CD4-positive, alpha-beta T cell treated with Interleukin-17A for 4 hours (primary cell): Measurements from ENCODE around the gene GALNT18.

Source experiments
- DNase-seq: peaks from one replicate; pipeline ENCODE4 v3.0.0-alpha.2; 2020; ENCODE audit warnings: mixed read lengths

GALNT18 gene

DNA sequence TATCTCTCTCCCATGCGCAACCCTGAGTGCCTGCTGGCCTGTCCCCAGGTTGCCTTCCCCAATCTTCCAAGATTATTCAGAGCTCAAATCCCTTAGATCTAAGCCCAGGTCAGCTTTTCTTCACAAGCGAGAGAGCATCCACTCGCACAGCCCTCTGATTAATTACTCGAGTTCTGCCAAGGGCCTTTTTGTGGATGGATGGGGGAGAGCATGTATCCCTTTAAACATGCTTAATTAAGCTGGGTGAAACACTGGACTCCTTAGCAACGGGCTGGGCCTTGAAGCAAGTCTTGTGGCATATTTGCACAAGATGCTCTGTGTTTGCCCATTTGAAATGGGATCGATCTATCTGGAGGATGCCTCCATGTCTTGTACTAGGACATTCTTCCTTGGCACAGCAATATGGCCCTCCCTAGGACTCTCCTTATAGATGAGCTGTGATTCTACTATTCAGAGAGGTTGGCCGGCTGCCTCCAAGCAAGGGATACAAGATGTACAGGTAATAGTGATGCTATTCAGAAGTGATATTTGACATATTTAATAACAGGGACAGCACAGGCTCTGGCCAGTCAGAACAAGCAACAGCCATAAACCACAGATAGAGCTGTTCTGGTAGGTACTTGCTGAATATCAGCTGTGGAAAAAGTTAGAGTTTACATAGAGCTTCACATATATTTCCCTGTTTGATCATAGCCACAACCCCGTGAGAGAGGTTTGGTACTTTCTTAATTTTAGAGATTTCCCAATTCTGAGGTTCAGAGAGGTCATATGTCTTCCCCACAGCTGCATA is 394.3 kb downstream of the GALNT18 start:
- DNase-seq, result no peak
